GM21360 (cell line): ENCODE data around the gene PROCA1.
"Not testable (repeated sequence)": the region's sequence is repeated elsewhere in the genome, so short reads cannot be mapped to it uniquely, and the experiment has no call there.

Source experiments
- ATAC-seq: cut with Tn5 transposase; IDR thresholded peaks from one replicate; pipeline ENCODE4 v1.9.1; 2021; ENCODE audit warnings: mild to moderate bottlenecking, moderate library complexity; ENCODE audit not compliant: unreplicated experiment

PROCA1 gene

GRCh38 chr17:28725660-28726225, 14.1 kb upstream of the PROCA1 start:
- no peak for ATAC-seq

GRCh38 chr17:28725166-28725659, 13.5 kb upstream of the PROCA1 start:
- no peak for ATAC-seq

- ATAC-seq = no peak
Measured at GRCh38 chr17:28724500-28725165, 12.9 kb upstream of the PROCA1 start.

GRCh38 chr17:28723836-28724499, 12.3 kb upstream of the PROCA1 start:
- not testable (repeated sequence) for ATAC-seq

GRCh38 chr17:28723159-28723835, 11.6 kb upstream of the PROCA1 start:
- ATAC-seq = no peak

GRCh38 chr17:28722417-28723158, 10.9 kb upstream of the PROCA1 start:
- ATAC-seq = no peak

GRCh38 chr17:28720997-28721329, 9.3 kb upstream of the PROCA1 start:
- ATAC-seq = not testable (repeated sequence)

- ATAC-seq = no peak
Measured at GRCh38 chr17:28720247-28720996, 8.7 kb upstream of the PROCA1 start.

- ATAC-seq = no peak
Measured at GRCh38 chr17:28719021-28719433, 7.3 kb upstream of the PROCA1 start.

- no peak for ATAC-seq
Measured at GRCh38 chr17:28718333-28719020, 6.8 kb upstream of the PROCA1 start.

- no peak for ATAC-seq
Measured at GRCh38 chr17:28717578-28718332, 6.1 kb upstream of the PROCA1 start, which contains the start of gene RAB34. Gene RAB34 (minus strand): TSS chr17:28717868. CDS start chr17:28717266, 602 bp downstream.

- ATAC-seq = no peak
Measured at GRCh38 chr17:28716740-28717577, 5.3 kb upstream of the PROCA1 start.

- no peak for ATAC-seq
Measured at GRCh38 chr17:28715217-28715616, 3.5 kb upstream of the PROCA1 start.

- ATAC-seq = no peak
Measured at GRCh38 chr17:28714281-28714680, 2.6 kb upstream of the PROCA1 start.

- no peak for ATAC-seq
Measured at GRCh38 chr17:28712705-28713415, 1.2 kb upstream of the PROCA1 start.

GRCh38 chr17:28712032-28712704, 480 bp upstream of the PROCA1 start:
- ATAC-seq = no peak
